GM12891 (cell line): ENCODE measurements around the gene PRSS12. TPM values are rescaled to one million over a fixed set of nuclear protein-coding genes. Genes with fewer than 3 reads are reported as not detected.
"Not testable (repeated sequence)": the region's sequence is repeated elsewhere in the genome, so short reads cannot be mapped to it uniquely, and the experiment has no call there.

Experiments used
- DNase-seq: peaks from one replicate; pipeline ENCODE4 v3.0.0; 2011; ENCODE audit warnings: low spot score; ENCODE audit not compliant: insufficient read length
- FAIRE-seq: peaks from 2 replicates; lab custom pipeline; 2011; peaks lifted over from hg19 to GRCh38; lab: Jason Lieb, UNC
- PAX5 ChIP-seq: IDR thresholded peaks from 2 replicates; pipeline ENCODE4 v1.6.1; 2011; ENCODE audit warnings: low read length, moderate library complexity, mild to moderate bottlenecking; ENCODE audit not compliant: insufficient read depth, severe bottlenecking
- POLR2A ChIP-seq: IDR thresholded peaks from 2 replicates; pipeline ENCODE4 v1.6.1; 2011; ENCODE audit warnings: low read depth, low read length, control low read depth
- POLR2AphosphoS5 ChIP-seq: IDR thresholded peaks from 2 replicates; pipeline ENCODE4 v1.6.1; 2011; ENCODE audit warnings: low read depth, low read length, control low read depth
- POU2F2 ChIP-seq: IDR thresholded peaks from 2 replicates; pipeline ENCODE4 v1.6.1; 2011; ENCODE audit warnings: low read depth, mild to moderate bottlenecking, control low read depth, low read length, moderate library complexity
- SPI1 ChIP-seq: IDR thresholded peaks from 2 replicates; pipeline ENCODE4 v1.6.1; 2011; ENCODE audit warnings: low read depth, low read length, control low read depth
- TAF1 ChIP-seq: IDR thresholded peaks from 2 replicates; pipeline ENCODE4 v1.6.1; 2011; ENCODE audit warnings: low read depth, low read length, control low read depth
- polyA plus RNA-seq: library from polyadenylated mRNA; unstranded; fragments of >200 nt; gene quantifications from one replicate; pipeline ENCODE4 v1.2.1, GENCODE V29; 2012; ENCODE audit warnings: low read depth, missing spikeins, inconsistent platforms; ENCODE audit not compliant: missing spikeins

Gene PRSS12
- polyA plus RNA-seq: 0.04 TPM

- FAIRE-seq: peak; percentile 87
- TF ChIP-seq POLR2AphosphoS5: no peak
- TF ChIP-seq PAX5: no peak
- no peak for TF ChIP-seq SPI1
- TF ChIP-seq POU2F2: no peak
- no peak for TF ChIP-seq POLR2A
- TF ChIP-seq TAF1: no peak
- DNase-seq: peak; percentile 75
Observed at GRCh38 chr4:118352843-118353533, at the start of gene PRSS12. Gene PRSS12 (minus strand): TSS chr4:118353003. CDS start chr4:118352720, 283 bp downstream.

GRCh38 chr4:118400356-118400755, 47.6 kb upstream of the PRSS12 start:
- TF ChIP-seq SPI1: no peak
- TF ChIP-seq PAX5: no peak
- TF ChIP-seq TAF1: no peak
- no peak for TF ChIP-seq POU2F2
- TF ChIP-seq POLR2A: no peak
- no peak for DNase-seq
- FAIRE-seq: no peak

- not testable (repeated sequence) for FAIRE-seq
Observed at GRCh38 chr4:118399883-118400282, 47.1 kb upstream of the PRSS12 start.

GRCh38 chr4:118398226-118399090, 45.7 kb upstream of the PRSS12 start:
- TF ChIP-seq SPI1 (peak; percentile 81), POLR2AphosphoS5 (no peak)
- DNase-seq: peak; percentile 9
- peak; percentile 87 for FAIRE-seq

More at GRCh38 chr4:118399883-118400282, 47.1 kb upstream of the PRSS12 start:
- not testable (repeated sequence) for DNase-seq

GRCh38 chr4:118397623-118397979, 44.8 kb upstream of the PRSS12 start:
- DNase-seq (no peak), FAIRE-seq (no peak)
- TF ChIP-seq POU2F2: no peak
- no peak for TF ChIP-seq SPI1
- no peak for TF ChIP-seq POLR2AphosphoS5
- TF ChIP-seq PAX5: no peak
- TF ChIP-seq POLR2A: no peak
- TF ChIP-seq TAF1: no peak

GRCh38 chr4:118396881-118397622, 44.2 kb upstream of the PRSS12 start:
- TF ChIP-seq POU2F2: no peak
- no peak for TF ChIP-seq PAX5
- TF ChIP-seq POLR2A: no peak
- TF ChIP-seq TAF1: no peak
- TF ChIP-seq SPI1: no peak
- no peak for TF ChIP-seq POLR2AphosphoS5
- DNase-seq: no peak
- no peak for FAIRE-seq

- FAIRE-seq: no peak
- DNase-seq: no peak
- TF ChIP-seq POLR2A (no peak), TAF1 (no peak), SPI1 (no peak), PAX5 (no peak), POLR2AphosphoS5 (no peak), POU2F2 (no peak)
Observed at GRCh38 chr4:118395057-118395644, 42.3 kb upstream of the PRSS12 start.

GRCh38 chr4:118392509-118392908, 39.7 kb upstream of the PRSS12 start:
- FAIRE-seq, DNase-seq: not testable (repeated sequence)

GRCh38 chr4:118390121-118390520, 37.3 kb upstream of the PRSS12 start:
- TF ChIP-seq POLR2AphosphoS5: no peak
- TF ChIP-seq POU2F2: no peak
- no peak for TF ChIP-seq POLR2A
- TF ChIP-seq PAX5: no peak
- no peak for TF ChIP-seq SPI1
- no peak for TF ChIP-seq TAF1
- FAIRE-seq (no peak), DNase-seq (no peak)
